Epidermal melanocyte (primary cell): ENCODE results near the gene KCNAB2.

ENCODE experiments used
- DNase-seq: peaks from one replicate; pipeline ENCODE4 v3.0.0; 2011; ENCODE audit warnings: low spot score; ENCODE audit not compliant: insufficient read length

Gene KCNAB2

DNA sequence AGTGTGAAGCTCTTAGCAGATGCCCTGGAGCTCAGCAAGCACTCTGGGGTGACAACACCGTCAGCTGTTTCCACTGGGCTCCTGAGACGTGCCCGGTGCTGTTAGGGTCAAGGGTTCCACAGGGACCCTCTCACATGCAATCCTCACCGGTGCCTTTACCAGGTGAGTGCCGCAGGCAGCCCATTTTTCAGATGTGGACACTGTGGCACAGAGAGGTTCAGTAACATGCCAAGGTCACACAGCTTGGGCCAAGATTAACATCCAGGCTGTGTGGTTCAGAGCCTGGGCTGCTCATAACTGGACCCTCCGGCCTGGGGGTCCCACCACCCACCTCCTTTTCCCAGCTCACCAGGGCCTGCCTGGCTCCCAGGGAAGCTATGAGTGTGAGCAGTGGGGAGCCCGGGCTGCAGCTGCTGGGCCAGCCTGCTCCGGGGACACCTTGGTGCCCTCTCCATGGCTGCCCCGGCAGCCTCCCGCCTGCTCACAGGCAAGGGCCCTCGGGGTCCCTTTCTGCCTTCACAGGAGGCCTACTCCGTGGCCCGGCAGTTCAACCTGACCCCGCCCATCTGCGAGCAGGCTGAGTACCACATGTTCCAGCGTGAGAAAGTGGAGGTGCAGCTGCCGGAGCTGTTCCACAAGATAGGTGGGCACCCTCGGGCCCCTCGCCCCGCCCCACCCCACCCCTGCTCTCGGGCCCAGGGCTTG lies 49.3 kb downstream of the KCNAB2 start:
- no peak for DNase-seq

DNA sequence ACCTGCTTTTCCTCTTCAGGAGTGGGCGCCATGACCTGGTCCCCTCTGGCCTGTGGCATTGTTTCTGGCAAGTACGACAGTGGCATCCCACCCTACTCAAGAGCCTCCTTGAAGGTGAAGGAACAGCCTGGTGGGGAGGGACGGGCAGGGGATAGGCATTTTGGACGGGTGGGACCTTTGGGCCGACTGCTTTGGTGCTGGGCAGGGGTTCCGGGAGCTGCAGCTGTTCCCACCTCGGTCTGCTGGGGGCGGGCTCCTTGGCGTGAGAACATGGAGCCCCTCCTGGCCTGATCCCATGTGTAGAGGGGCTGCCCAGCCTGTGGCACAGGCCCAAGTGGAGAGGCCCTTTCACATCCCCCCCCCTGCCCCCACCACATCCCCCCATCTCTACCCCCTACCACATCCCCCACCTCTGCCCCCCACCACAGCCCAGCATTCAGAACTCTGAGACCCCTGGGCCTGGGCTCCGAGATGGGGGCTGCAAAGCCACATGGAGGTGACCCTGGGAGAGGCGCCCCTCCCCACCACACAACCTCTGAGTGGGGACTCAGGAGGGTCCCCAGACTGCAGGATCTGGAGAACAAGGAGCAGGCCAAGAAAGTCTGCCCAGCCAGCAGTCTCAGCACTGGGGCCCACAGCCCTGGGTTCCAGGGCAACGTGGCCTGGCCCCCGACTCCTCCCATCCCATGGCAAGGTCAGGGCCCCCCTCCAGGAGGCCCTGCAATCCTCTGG lies 50.0 kb downstream of the KCNAB2 start:
- DNase-seq: no peak

DNA sequence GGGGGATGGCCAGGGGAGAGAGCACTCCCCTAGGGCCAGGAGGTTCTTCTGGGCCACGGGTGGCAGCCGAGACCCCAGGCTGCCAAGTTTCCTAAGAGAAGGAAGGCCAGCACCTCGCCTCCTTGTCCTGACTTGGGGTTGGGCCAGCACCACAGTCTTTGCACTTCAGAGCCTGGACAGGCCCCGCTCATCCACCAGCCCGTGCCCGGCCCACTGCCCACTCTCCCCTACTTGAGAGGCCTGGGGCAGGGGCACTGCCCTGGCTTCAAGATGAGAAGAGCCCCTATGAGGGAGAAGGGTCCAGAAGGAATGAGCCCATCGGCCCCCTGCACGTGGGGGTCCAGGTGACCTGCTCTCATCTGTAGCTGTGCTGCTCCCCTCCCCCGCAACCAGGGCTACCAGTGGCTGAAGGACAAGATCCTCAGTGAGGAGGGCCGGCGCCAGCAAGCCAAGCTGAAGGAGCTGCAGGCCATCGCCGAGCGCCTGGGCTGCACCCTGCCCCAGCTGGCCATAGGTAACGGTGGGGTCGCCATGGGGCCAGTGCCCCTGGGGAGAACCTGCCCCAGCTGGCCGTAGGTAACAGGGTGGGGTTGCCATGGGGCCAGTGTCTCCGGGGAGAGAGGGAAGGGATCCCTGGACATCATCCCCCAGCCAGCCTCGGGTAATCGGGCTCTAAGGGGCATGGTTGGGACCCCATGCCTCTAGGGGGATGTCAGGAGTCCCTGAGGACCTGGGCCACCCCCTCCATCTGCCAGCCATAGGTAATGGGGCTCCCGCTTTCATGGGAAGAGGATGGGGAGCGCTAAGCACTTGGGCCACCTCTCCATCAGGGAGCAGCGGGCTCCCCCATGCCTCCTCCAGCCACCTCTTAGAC lies 50.8 kb downstream of the KCNAB2 start:
- DNase-seq: no peak

DNA sequence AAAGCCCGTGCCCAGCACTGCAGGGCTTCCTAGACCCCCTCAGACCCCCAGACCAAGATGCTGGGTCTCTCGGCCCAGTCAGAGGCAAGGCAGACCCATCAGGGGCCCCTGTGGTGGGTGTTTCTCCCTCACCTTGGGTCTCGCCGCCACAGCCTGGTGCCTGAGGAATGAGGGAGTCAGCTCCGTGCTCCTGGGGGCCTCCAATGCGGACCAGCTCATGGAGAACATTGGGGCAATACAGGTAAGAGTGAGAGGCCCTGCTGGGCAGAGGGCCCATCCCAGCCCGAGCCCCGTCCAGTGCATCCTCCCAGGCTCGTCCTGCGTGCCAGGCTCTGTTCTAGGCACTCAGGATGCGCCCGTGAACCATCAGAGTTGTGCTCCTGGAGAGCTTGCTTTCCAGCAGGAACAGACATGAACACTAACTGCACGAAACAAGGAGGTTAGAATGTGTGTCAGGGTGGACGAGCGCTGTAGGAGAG lies 51.5 kb downstream of the KCNAB2 start:
- no peak for DNase-seq

DNA sequence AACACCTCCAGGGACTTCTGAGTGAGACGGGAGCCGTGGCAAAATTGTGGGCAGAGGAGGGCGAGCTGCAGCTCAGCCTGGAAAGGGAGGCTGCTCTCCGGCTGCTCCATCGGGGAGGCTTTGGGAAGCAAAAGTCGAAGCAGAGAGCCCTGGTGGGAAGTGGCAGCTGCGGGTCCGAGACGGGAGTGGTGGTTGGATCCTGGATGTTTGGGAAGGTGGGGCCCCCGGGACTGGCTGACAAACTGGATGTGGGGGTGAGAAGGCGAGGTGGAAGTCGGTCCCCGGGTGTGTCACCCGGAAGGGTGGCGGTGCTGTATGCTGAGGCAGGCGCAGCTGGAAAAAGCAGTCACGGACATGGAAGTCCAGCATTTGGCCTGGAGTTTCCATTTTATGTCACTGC lies 52.1 kb downstream of the KCNAB2 start:
- no peak for DNase-seq

DNA sequence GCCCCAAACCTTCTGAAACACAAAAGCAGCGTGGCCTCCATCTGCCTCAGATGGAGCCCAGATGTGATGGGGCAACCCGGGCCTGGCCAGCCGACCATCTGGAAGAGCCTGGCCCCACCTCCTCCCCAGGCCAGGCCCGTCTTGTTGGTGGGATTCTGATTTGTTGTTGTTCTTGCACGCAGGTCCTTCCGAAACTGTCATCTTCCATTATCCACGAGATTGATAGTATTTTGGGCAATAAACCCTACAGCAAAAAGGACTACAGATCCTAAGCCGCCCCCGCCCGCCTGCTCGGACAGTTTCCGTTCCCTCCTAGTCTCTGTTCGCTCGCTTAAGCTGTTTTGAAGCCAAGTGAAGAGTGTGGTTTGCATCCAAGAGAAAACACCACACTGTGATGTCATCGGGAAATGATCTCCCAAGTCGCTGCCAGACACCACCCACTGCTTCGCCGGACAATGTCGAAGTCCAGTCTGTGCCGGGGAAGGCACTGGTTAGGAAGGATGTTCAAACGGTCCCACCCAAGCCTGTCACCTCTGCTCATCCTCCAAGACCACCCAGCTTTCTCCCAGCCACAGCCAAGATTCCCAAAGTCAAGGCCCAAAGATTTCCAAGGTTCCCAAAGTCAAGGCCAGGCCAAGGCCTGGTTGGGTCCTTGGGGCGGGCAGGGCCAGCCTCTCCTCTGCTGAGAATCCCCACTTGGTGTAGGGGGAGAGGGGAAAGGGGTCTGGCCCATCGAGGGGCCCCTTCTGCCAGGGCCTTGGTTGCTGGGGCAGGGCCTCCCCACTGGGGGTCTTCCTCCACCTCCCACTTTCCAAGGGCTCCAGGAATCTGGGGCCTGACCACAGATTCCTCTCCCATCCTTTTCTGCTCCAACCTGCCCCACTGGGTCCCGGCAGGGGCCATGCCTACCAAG lies 52.9 kb downstream of the KCNAB2 start:
- DNase-seq: peak; percentile 90

DNA sequence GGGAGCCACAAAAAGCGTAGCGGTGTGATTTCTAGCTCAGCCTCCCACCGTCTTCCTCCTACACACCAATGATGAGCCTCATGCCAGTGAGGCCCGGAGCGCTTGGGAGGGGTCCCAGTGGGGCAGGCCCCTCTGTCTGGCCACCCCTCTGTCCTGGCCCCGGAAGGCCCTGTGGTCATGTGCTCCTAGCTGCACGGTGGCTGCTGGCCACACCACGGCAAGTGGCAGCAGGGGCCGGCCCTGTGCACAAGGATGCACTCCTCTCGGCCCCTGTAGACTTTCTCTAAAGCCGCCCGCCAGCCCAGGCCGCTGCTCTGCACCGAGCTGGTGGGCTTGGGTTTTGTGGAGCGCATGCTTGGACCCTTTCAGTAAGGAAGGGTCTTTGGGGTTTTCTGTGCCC lies 53.6 kb downstream of the KCNAB2 start:
- no peak for DNase-seq

DNA sequence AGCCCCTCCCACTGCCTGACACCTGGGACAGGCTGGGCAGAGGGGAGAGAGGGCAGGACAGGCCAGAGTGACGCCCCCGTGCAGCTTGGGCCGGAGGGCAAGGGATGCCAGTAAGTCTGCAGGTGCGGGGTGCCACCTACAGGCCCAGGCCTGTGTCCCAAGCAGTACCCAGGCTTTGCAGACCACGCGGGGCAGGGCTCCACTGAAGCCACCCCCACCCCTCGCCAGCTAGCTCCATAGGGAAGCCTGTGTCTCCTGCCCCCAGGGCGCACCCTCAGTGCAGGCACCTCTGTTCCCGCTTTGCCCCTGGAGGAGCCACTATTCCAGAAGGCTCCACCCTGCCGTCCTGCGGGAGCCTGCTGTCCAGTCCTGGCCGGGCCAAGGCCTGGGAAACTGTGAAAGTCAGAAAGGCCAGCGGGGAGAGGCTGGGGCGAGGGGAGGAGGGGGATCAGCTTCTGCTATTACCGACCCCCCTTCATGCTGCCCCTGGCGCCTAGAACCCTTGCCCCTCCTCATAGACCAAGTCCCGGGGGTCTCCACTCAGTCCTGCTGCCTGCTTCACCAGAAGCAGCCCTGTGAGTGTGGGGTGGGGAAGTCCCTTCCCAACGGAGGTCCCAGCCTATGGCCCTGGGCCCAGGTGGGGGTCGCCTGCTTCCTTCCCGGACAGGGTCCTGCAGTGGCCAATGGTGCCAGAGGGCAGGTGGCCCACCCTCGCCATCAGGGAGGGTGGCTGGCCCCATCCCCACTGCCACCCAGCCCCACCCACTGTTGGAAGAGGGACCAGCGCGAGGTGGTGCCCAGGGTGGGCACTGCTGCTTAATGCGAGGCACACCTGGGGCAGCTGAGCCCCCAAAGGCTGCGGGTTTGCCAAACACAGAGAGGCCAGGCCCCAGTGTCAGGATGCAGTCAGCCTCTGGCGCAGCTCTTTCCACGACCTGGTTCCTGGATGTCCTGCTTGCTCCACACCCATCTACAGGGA lies 54.4 kb downstream of the KCNAB2 start:
- DNase-seq: no peak

DNA sequence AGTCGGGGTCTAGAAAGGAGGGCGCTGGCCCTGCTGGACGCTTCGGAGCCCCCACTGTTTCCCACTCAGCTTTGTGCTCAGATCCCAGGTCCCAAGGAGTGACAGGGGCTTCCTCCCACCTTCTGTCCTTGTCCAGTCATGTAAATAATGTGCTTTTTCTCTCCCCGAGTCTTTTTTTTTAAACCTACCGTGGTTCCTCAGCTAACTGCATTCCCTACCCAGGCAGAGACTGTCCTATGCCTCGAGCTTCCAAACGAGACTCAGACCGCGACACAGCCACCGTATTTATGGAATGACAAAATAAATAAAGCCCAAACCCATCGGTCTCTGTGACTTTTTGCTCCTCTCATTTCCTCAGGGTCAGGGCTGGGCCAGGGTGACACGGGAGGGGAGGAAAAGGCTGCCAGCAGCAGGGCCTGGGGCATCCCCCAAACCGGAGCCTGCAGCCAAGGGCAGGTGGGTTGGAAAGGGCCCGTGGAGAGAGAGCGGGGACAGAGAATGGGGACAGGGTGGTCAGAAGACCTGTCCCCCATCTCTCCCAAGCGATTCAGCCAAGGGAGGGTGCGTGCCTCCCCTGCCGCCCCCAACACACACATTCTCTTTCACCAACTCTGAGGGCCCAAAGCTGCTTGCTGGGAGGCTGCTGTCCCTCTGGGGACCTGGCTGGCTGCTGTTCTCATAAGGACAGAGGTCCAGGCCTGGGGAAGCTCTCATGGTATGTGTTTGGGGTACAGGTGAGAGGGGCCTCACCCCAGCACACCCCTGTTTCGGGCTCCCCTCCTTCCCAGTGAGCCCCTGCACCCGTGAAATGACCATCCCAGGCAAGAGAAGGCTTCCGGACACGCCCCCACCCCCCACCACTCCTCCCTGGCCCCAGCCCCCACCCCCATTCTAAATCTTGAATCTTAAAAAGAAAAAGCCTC lies 55.4 kb downstream of the KCNAB2 start:
- no peak for DNase-seq

DNA sequence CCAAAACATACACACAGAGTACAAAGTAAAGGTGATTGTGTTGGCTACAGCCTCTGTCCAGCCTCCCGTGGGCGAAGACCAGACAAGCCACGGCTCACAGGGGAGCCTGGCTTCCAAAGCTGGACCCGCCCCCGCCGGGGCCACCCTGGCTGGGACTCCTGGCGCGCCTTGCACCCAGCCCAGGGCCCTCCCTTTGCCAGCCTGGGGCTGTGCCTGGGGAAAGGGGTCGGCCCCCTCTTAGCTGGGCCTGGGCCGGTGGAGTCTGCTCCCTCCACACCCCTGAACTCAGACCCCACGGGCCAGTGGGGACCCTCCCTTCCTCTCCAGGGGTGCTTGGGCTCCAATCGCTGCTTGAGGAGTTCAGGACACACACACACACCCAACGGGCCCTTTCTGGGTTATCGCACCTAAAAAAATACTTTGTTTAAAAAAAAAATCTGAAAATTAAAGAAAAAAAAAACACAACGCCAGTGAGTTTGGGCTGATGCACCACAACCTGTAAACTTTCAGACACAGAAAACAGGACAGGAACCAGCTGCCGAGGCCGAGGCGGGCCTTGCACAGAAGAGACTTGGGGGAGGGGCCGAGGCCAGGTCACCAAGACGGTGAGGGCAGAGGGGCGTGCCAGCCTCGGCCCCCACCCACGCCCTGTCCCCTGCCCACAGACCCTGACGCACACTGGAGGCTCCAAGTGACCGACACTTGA lies 56.3 kb downstream of the KCNAB2 start:
- no peak for DNase-seq

DNA sequence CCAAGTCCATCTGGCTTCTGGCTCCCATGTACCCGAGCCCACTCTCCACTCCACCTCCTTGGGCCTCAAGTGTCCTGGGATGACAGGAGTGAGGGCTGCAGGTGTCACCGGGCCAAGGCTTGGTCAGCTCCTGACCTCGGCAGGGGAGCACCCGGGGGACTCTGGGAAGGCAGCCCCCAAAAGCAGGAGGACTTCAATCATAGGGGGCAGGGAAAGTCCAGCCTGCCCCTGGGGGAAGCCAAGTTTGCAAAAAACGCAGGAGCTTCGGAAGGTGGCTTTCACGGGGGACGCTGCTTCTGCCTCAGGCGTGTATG lies 56.8 kb downstream of the KCNAB2 start:
- DNase-seq: no peak

DNA sequence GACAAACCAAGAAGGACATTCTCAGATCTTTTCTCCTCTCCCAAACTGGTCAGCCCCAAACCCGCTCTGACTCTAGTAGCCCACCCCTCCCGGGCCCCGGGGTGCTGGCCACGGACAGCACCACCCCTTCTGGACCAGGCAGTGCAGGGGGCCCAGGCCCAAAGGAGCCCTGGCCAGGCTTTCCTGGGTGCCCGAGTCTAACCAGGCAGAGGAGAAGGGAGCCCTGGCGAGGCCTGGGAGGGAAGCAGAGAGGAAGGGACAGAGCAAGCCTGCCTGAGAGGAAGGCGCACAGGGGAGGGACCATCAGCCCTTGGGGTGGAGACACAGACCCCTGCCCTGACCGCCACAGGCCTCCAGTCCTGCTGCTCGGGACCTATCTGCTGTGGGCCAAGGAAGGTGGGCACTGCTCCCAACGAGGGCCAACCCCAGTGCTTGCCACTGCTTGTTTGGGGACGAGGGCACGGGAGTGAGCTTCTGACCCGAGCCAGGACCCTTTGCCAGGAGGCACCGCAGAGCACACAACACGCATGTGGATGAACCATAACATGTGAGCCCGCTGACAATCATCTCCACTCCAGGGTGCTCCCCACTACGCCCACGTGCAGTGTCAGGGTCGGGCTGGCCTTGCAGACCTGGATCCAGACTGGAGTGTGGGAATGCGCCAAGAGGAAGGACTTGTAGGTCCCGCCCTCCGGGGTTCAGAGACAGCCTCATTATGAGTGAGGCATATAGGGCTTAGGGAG lies 57.6 kb downstream of the KCNAB2 start:
- no peak for DNase-seq

DNA sequence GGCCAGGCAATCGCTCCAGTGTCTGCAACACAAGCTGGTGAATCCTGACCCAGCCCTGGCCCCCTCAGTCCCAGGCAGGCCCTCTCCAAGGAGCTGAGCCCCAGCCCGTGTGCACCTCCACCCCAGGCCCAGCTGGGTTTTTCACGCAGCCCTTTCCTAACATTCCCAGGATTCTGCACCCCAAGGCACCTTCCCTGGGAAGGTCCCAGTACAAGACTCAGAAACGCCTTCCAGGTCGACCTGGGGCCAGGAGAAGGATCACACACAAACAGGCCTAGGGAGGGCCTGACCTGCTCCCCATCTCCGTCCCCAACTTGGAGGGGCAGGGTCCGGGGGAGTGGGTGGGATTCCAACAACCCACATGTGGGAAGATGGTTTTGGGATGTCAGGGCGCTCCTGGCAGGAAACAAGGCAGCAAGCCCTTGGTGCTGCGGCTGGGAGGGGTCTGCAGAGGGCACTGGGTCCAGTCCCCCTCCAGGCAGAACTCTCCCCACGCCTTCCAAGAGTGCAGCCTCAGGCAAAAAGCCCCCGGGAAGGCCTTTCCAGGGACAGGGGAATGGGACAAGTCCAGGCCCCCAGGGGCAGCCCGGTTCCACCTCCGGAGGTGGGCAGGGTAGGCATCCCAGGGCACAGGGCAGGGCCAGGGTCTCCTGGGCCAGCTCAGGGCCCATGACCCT lies 58.3 kb downstream of the KCNAB2 start:
- no peak for DNase-seq

DNA sequence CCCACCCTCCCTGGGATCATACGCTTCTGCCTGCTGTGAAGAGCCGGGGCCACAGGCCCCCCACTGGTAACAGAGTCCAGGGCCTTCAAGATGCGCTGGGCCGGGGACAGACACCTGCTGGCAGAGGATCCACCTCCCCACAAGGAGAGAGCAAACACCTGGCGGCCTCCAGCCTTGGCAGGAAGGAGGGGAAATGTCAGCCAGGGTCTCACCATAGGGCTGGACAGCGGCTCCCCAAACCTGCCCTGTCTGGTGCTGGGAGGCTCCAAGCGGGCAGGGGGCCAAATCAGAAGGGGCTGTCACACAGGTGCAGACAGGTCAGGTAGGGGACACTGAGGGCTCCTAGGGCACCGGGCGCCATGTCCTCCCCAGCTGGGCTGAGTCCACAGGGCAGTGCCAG lies 58.9 kb downstream of the KCNAB2 start:
- no peak for DNase-seq

DNA sequence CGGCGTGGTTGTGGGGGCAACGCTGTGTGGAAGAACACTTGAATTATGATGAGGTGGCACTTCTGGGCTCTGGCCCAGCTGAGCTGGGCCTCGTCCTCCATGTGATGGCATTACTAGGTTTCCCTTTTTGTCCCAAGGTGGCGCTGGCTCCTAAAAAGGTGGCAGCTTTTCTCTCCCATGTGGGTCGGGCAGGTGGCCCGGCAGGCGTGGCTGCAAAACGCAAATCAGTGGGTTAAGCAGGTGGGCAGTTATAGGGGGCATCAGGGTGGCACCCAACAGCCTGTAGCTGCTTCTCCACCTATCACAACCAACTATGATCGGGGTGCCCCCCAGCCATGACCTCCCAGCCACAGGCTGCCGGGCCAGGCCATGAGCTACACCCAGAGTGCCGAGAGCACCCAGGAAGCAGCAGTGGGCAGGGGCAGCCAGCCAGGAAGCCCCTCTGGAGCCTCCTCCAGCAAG lies 59.6 kb downstream of the KCNAB2 start:
- DNase-seq: no peak

DNA sequence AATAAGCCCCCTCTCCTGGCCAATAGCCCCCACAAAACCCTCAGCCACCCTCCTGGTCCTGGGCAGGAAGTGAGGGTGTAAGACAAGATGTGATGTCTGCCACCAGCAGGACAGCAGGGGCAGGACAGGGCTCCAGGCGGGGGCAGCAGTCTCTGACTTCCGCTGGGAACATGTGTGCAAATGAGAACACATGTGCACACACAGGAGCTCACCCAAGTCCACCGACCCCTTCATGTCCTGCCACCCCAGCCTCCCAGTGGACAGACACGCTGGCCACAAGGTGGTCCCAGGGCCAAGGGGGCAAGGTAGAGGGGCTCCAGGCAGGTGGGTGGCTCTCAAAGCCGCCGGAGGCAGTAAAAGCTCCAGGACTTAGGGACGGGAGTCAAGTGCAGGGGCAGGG lies 60.1 kb downstream of the KCNAB2 start:
- DNase-seq: no peak

DNA sequence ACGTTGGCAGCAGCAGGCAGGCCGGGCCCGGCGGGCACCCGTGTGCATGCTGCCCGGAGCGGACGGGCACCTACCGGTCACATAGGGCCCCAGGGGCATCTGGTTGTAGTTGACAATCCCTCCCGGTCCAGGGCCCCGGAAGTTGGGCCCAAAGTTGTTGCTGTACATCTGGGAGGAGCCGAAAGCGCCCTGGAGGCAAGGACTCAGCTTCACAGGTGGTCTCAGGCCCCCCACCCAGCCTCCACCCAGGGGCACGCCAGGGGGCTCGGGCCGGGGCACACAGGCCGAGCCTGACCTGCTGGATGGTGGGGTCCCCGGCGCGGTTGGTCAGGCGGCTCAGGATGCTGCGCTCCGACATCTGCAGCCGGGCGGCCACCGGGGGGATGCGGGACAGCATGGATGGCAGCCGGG lies 60.6 kb downstream of the KCNAB2 start:
- DNase-seq: no peak
